Stimulated activated CD8-positive, alpha-beta memory T cell treated with anti-CD3 and anti-CD28 coated beads, Interleukin-7, amount 100 ng/mL, for 4 hours (primary cell): ENCODE data around the gene TOLLIP.

Source experiments
- DNase-seq, 2 donors: peaks; one replicate each; pipeline ENCODE4 v3.0.0-alpha.2; 2020; ENCODE audit warnings: low read depth in 2 of 2

Gene TOLLIP

DNA sequence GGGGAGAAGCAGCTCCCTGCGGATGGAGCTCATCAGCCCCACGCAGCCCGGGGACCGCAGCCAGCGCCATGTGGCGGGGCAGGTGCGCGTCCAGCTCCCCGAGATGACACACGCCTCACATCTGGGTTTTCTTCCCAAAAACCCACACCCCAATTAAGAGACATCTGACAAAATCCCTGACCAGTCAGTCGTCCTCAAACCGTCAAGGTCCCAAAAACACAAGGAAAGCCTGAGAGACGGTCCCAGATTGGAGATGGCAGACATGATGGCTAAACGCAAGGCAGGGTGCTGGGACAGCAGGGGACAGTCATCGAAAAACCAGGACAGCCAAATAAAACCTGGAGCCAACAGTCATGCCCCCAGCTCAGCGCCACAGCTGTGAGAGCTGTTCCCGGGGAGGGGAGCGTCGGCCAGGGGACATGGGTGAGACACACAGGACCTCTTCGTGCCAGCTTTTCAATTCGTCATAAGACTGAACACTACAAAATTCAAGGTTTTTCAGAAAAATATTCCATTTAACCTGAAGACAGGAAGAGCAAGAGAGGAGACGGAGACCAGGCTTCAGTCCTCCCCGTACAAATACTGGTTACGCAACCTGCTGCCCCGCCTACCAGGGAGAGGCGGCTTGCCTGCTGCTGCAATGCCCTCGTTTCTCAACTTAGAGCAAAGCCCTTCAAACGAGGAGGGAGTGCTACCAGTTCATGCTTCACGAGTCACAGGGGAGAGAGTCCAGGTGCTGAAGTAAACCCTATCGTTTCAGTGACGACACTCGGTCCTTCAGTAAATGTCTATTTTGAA, 10.5 kb downstream of the TOLLIP start:
- no peak for DNase-seq

DNA sequence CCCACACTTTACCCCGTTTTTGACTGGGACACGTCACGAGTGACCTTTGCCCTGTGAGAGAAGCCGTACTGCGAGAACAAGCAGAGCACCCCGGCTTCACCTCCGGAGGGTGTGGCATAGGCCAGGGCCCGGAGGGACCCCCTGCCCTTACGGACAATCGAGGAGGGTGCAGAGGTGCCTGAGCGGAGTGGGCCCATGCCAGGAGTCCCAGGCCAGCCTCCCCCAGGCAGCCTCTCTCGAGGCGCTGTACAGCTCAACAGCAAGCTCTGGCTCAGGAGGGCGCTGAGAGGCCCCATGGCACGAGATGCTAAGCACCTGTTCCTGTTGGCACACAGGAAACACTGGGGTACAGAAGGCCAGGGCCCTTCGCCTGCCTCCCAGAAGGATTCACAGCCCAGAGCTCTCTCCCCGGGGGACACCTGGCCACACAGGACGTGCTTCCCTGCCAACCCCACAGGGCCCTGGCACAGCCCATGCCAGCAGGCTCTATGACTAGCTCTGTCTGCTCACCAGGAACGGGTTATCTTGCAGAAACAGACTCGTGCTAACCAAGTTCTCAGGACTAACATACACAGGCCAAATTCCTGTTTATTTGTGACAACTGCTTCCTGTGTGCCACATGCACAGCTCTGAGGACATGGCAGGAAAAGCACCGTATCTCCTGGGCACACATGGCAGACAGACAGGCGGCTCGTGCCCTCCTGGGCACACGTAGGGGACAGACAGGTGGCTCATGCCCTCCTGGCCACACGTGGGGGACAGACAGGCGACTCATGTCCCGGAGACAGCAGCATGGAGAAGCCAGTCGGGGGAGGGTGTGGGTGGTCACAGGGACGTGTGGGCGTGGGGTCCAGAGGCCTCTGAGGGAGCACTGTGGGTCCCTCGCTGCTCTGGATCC, 11.6 kb downstream of the TOLLIP start:
- DNase-seq: no peak

DNA sequence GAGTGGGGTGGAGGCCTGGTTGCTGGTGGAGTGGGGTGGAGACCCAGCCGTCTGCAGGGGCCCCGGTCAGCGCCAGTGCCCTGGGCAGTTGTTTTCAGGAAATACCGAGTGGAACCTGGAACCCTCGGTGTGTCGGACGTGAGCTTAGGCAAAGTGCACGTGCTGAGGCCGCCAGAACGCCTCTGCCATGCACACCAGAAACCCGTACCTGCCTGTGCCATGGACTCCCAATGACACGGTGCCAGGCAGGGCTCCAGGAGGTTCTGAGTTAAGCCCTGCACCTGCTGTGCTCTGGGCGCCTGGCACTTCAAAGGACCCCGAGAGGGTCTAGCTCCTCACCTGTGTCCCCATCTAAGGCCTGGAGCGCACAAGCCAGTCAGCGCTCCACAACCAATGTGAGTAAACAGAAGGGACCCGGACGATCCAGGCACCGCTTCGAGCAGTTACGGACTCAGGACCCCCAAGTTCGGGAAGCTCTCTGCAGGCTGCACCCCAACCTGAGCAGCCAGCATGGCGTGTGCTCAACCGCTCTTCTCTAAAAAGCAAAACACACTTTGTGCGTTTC, 12.3 kb downstream of the TOLLIP start:
- DNase-seq: no peak

DNA sequence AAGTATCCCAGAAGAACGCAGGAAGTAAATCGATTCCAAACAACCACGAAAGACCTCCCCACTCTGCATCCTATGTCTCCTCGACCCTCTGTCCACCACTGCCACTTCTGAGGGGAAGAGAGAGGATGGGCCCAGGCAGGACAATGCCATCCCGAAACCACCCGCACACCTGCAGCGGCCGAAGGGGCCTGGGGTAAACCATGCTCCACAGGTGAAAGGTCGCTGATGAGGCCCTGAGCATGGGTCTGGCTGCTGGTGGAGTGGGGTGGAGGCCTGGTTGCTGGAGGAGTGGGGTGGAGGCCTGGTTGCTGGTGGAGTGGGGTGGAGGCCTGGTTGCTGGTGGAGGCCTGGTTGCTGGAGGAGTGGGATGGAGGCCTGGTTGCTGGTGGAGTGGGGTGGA, 13.1 kb downstream of the TOLLIP start:
- DNase-seq: no peak

DNA sequence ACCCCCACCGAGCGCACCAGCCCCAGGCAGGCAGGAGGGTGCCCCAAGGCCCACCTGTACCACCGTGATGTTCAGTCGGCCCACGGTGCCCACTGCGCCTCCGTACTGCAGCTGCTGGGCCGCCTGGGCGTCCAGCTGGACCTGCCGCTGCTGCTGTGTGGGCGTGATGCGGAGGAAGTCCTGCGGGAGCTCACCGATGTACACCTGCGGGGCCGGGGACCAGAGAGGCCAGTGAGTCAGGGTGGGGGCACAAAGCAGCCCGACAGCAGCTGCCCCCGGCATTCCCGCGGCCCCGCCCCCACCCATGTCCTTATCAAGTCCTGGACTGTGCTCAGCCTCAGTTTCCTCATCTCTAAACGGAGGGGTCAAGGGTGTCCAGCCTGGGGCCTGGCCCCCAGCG, 13.8 kb downstream of the TOLLIP start:
- DNase-seq: no peak

DNA sequence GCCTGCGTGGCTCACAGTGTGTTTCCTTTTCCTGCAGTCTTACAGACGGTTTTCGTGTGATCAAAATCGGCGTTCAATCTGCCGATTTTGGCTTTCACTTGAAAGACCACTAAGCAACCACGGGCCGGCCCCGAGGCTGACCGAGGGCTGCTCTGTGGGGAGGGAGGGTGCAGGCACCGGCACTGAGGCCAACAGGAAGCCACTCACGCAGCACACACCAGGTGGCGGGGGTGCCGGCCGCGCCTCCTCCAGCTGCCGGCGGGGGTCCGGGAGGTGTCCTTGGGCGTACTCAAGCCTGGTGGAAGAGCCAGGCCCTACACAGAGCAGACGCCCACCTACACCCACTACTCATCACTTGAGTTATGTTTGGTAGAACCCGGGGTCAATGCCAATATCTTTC, 14.3 kb downstream of the TOLLIP start:
- no peak for DNase-seq

DNA sequence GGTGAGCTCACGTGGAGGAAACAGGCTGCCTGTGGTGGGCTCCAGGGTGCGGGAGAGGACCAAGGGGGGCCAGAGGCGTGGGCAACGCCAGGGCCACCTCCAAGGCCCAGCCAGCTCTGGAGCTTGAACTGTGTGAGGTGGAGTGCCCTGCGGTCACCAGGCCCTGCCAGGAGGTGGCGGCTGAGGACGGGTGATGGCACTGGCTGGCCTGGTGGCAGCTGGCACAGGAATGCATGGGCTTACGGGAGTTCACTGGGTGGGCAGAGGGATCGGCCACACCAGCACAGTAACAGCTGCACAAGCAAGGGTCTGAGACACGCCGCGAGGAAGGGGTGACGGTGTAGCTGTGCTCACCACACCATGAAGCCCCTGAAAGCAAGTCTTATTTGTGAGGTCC, 15.8 kb downstream of the TOLLIP start:
- no peak for DNase-seq

DNA sequence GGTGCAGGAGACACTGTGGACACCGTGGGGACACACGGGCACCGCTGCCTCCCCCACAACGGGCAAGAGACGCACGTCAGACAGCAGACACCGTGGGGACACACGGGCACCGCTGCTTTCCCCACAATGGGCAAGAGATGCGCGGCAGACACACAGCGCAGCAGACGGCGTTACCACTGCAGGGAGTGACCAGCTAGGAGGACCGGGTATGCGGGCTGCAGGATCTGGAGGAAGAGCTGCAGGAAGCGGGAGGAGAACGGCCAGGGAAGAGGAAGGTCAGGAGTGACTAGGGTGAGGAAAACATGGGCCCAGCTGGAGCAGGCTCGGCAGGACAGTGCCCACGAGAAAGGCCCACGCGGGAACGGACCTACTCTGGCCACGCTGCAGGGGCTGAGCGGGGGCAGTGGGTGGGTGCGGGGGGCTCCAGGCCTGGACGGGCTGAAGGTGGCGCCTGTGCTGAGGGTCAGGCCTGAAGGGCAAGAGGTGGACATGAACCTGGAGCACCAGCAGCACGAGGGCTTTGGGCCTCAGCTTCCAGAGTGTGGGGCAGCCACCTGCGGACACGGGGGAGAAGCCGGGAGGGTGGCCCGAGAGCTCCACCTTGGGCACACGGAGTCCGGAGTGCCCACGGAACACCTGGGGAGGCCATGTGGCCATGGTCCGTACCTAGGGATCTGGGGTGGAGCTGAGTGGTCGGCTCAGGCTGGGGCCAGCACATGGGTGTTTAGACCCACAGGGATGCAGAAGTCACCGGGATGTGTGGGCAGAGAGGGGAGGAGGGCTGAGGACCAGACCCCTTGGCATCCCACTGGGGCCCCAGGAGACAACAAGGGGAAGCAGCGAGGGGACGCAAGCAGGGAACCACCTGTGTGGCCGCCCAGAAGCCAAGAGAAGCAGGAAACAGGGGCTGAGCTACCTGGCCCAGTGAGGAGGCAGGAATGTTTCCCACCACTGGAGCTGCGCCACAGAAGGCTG, 16.5 kb downstream of the TOLLIP start:
- DNase-seq: no peak

DNA sequence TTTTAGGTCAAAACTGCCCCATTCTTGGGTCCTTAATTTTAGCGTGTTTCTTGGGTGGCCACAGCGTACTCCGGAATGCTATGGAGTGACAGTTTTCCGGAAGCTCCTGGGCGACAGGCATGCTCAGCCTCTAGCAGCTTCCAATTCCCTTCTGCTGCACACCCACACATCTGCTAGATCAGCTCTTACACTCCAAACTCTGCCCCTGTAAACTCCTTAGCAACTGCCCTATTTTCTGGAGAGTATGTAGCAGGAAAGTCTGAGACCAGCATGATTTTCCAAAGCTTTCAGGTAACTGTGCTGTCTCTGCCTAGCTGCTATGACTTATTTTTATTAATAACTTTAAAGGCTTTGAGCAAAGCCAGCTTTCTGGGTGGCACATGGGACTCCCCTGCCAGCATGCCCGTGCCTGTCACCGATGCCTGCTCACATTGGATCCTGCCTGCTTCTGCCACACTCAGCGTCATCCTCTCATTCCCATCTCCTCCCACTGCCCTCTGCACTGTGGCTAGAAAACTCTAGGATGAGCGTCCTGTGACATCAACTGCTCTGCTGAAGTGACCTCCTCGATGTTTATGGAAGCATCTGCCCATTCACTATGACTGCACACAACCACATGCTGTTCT, 17.3 kb downstream of the TOLLIP start:
- DNase-seq: no peak

DNA sequence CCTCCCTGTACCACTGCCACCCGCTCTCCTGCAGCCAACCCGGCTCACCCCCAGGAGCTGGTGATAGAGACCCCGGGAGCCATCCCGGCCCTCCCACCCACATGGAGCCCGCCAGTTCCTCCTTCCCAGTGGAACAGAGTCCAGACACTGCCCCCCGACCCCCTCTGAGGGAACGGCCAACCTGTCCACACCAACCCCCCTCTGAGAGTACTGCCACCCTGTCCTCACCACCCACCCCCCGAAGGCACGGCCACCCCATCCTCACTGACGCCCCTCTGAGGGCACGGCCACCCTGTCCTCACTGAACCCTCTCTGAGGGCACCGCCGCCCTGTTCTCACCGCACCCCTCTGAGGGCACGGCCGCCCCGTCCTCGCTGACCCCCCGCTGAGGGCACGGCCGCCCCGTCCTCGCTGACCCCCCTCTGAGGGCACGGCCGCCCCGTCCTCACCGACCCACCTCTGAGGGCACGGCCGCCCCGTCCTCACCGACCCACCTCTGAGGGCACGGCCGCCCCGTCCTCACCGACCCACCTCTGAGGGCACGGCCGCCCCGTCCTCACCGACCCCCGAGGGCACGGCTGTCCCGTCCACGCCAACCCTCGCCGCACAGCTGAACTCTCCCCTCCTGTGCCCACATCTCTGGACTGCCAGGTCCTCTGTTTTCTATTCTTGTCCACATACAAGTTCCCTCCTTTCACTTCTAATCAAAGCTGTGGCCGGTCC, 18.0 kb downstream of the TOLLIP start:
- no peak for DNase-seq

DNA sequence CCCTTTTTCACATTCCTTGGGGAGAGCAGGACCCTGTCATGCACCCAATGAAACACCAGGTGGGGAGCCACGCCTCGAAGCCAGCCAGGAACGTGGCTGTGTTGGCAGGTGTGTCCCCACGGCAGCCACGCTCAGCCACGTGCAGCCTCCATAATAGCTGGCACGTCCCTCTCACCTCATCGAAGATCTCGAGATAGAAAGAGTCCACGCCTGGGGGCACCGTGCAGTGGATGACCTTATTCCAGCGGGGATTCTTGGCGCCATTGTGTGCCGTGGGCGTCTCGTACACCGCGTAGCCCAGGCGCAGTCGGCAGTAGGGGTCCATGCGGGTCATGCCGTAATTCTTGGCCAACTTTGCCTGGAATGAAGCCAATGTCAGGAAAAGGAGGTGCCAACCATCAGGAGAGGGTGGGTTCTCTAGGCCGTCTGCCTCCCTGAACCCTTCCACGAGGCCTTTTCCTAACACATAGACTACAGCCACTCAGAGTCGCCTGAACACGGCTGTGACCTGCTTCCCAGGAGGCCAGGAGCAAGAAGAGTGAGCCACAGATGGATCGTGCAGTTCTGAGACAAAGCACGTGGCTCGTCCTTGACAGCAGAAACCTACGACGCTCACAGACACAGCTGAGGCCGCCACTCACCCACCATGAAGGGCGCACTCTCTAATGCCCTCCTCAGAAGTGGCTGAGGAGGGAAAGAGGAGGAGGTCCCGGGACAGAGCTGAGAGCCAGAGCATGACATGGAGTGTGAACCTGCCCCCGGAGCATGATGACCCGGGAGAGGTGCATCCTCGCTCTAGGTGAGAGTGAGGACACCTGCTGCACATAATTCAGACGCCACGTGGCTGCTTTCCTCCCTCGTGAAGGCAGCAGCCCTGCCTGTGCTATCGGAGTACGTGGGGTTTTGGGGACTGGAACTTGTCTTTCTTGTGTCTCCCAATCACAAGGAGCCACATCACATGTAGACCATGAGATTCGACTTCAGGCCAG, 19.1 kb downstream of the TOLLIP start:
- no peak for DNase-seq

DNA sequence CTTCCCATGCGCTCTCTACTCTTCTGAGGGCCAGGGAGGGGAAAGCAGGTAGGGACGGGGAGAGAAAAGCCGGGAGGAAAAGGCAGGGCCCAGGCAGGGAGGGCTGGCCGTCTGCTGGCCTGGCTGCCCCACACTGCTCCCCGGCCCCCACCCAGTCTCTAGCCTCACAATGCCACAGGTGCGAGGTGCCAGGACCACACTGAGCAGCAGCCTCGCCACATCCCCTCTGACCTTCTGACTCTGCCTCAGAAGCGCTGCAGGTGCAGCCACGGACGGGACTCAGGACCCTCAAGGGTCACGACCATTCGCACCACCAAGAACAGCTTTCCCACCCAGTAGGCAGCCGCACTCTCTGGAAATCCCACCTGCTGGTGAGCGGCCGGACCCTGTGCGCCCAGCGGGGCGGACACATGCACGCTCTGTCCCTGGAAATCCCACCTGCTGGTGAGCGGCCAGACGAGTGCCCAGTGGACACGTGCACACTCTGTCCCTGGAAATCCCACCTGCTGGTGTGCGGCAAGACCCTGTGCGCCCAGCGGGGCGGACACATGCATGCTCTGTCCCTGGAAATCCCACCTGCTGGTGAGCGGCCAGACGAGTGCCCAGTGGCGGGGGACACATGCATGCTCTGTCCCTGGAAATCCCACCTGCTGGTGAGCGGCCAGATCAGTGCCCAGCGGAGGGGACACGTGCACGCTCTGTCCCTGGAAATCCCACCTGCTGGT, 20.1 kb downstream of the TOLLIP start:
- DNase-seq: no peak

DNA sequence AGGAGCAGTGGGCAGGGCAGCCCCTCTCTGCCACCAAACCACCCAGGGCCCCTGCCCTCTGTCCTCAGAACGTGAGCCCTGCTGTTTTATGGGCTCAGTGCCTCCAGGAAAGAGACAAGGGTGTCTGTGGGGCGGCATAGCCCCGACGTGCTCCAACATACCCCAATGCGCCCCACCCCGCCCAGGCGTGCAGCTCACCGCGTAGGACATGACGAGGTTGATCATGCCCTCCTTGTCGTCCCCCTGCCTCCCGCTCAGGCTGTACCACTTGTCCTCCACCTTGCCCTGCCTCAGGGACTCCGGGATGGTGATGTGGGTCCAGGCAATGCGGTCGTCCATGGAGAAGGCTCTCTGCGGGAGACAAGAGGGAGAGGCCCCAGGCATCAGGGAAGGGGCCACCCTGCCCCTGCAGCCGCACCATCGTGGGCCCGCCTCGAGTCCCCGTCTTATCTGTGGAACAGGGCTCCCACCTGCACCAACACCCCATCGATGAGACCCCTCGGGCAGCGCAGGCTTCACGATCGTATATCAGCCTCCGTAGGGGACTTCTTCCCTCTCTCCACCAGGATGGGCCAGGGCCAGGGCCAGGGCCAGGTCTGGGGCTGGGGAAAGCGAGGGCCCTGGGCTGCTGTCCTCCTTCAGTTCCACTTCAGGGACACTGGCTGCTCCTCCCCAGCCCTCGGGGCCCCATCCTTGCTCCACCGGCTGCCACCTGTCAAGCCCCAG, 20.8 kb downstream of the TOLLIP start:
- no peak for DNase-seq

DNA sequence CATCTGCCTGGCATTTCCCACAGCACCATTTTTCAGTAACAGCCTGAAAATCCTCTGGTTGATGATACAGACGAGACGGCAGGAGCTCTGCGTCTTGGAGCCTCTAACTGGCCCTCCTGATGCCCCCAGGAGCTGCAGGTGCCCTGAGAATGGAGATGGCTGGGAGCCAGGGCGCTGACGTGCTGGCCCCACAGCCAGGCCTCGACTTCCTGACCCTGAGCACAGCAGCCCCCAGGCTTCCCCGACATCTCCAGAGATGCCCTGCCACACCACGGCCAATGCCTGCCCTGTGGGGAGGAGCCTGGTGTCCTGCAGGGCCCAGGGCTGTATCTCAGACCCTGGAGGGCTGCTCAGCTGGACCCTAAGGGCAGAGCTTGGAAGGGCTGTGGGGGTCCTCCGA, 21.5 kb downstream of the TOLLIP start:
- no peak for DNase-seq

DNA sequence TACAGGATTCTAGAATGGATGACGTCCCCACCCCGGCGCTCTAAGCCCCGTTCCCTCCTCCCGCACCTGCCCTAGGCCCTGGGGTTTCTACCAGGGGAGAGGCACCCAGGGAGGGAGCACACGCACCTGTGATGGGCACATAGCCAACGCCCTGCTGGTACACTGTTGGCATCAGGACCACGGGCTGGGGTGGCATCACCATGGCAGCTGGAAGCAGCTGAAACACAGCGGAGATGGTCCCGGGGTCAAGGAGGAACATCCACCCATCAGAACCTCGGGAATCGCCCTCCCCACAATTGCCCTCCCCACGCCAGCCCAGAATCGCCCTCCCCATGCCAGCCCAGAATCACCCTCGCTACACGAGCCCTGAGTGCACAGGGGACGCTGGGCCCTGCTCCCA, 23.6 kb downstream of the TOLLIP start:
- DNase-seq: no peak

DNA sequence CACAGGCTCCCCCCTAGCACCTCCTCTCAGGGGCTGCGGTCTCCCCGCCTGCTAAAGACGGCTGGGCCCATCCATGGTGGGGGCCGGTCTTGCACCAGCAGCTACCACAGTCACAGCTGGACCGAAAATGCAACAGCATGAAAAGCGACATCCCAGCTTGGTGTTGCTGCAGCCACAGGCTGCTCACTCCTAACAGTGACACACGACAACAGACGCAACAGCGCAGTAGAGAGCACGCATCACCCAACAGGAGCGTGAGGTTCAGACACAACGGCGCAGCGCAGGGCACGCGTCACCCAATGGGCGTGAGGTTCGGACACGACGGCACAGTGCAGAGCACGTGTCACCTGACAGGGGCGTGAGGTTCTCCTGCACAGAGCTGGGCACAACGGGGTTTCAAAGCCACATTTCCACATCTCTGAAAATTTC, 24.1 kb downstream of the TOLLIP start:
- no peak for DNase-seq

DNA sequence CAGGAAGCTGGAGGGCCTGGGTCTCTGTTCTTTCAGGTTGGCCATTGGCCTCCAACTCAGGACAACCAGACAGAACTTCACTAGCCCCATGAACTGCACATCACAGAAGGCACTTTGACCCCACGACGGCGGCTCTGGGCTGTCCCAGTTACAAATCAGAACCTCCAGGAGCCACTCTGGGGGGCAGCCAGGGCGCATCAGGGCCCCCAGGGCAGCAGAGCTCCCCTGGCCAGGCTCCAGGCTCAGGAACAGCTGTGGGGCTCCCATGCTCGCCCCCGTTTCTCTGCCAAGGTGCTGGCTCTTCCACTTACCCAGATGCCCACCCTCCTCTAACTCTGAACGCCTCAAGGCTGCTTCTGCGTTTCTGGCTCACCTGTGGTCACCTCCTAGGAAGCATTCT, 25.5 kb downstream of the TOLLIP start:
- no peak for DNase-seq

DNA sequence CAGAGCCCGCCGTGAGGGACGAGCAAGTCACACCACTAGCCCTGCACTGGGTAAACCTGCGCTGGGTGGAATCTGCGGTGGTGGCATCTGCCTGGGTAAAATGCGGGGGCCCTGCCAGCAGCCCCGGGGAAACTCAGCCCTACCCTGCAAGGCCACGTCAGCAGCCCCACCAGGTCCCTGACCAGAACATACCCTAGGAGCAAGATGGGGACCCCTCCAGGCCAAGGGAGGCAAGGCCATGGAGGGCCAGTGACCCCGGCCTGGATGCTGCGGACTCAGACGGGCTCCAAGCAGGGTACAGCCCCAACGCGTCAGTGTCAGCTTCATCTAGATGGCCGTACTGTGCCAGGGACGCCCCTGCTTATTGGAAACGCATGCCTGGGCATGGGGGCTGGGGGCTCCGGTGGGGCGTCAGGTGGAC, 26.3 kb downstream of the TOLLIP start:
- DNase-seq: no peak
